ENCODE data around the gene UBL7. TPM values are rescaled to one million over a fixed set of nuclear protein-coding genes. Genes with fewer than 3 reads are reported as not detected.
"Not testable (repeated sequence)": the region's sequence is repeated elsewhere in the genome, so short reads cannot be mapped to it uniquely, and the experiment has no call there.

The UBL7 gene
- polyA plus RNA-seq, 3 donors, result 60.2 to 68.7 (median 66.8) TPM

DNA sequence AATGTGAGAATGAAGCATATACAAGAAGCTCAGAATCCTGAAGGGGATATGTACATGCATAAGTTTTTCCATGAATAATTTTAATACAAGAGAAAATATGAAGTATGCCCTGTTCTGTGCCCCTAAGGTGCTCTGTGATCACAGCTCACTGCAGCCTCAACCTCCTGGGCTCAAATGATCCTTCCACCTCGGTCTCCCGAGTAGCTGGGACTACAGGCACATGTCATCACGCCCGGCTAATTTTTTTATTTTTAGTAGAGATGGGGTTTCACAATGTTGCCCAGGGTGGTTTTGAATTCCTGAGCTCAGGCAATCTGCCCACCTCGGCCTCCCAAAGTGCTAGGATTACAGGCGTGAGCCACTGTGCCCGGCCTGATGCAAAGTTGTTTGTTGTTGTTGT, 10.7 kb upstream of the UBL7 start:
- not testable (repeated sequence) for DNase-seq (ENCODE audit: extremely low read depth in 1 of 11, low read depth in 9 of 11, low spot score in 4 of 11)

DNA sequence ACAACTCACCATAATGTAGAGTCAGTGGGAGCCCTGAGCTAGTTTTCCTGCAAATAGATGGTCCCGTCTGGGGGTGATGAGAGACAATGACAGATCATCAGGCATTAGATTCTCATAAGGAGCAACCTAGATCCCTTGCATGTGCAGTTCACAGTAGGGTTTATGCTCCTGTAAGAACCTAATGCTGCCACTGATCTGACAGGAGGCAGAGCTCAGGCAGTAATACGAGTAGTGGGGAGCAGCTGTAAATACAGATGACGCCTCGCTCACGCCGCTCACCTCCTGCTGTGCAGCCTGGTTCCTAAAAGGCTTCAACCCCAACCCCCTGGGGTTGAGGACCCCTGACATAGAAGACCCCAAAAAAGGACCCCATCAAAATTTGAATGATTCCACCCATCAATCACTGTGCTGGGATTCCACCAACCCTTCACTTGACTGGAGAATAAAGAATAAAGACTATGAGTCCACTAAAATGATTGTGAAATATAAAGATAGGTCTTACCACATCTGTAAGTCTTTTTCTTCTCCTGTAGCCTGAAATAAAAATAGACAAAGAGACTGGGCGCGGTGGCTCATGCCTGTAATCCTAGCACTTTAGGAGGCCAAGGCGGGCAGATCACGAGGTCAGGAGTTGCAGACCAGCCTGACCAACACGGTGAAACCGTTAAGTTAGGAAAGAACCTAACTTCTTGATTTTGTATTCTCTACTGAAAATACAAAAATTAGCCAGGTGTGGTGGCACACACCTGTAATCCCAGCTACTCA, 9.9 kb upstream of the UBL7 start:
- no peak for DNase-seq (ENCODE audit: extremely low read depth in 1 of 11, low read depth in 9 of 11, low spot score in 4 of 11)

DNA sequence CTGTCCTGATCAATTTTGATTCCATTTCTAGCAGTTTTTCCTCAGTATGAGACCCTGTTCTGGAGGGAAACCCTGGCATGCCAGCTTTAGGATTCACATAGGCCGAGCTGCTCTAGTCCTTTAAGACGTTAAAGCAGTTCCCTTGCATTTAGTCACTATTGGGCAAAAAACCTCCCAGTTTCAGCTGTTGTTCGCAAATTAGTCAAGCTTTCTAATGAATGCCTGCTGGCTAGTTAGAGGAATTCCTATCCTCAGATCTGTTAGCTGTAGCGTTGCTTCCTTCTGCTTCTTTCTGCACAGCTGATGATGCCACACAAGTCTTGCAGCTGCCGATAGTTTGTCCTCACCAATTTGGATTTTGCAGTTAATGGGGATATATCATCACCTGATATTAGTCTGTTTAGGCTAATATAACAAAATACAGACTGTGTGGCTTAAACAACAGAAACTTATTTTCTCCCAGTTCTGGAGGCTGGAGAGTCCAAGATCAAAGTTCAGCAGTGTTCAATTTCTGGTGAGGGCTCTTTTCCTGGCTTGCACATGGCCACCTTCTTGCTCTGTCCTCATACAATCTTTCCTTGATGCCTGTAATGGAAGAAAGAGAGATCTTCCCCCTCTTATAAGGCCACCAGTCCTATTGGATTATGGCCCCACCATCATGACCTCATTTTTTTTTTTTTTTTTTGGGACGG, 7.5 kb upstream of the UBL7 start:
- no peak for DNase-seq (ENCODE audit: extremely low read depth in 1 of 11, low read depth in 9 of 11, low spot score in 4 of 11)

DNA sequence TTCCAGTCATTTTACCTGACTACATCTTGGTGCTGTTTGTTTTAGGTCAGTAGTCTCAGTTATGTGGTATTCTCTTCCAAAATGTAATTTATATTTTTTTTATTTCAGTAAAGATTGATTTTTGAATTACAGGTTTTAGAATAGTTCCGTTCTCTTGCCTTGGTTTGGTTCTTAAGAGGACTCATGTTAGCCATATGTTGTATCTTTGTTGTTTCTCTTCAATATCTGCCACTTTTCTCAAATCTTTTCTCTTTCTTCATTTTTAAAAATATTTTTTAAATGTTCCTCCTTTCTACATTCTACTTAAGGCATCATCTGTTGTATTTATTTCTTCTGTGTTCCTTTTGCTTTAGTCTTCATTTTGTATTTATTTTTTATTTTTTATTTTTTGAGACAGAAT, 5.6 kb upstream of the UBL7 start:
- no peak for DNase-seq (ENCODE audit: extremely low read depth in 1 of 11, low read depth in 9 of 11, low spot score in 4 of 11)

DNA sequence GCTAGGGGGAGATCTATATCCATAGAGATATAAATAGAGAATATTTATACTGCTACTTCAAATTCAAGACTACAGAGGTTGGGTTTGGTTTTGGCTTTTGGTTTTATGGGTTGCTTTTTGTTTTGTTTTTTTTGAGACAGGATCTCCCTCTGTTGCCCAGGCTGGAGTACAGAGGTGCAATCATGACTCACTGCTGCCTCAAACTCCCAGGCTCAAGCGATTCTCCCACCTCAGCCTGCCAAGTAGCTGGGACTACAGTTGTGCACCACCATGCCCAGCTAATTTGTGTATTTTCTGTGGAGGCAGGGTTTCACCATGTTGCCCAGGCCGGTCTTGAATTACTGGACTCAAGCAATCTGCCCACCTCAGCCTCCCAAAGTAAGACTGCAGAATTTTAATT, 3.9 kb upstream of the UBL7 start:
- DNase-seq (ENCODE audit: extremely low read depth in 1 of 11, low read depth in 9 of 11, low spot score in 4 of 11), result no peak

DNA sequence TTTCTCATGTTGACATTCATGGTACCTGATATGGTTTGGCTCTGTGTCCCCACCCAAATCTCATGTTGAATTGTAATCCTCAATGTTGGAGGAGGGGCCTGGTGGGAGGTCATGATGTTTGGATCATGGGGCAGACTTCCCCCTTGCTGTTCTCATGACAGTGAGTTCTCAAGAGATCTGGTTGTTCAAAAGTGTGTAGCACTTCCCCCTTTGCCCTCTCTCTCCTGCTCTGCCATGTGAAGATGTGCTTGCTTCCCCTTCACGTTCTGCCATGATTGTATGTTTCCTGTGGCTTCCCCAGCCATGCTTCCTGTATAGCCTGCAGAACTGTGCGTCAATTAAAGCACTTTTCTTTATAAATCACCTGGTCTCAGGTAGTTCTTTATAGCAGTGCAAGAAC, 3.3 kb upstream of the UBL7 start:
- no peak for DNase-seq (ENCODE audit: extremely low read depth in 1 of 11, low read depth in 9 of 11, low spot score in 4 of 11)

DNA sequence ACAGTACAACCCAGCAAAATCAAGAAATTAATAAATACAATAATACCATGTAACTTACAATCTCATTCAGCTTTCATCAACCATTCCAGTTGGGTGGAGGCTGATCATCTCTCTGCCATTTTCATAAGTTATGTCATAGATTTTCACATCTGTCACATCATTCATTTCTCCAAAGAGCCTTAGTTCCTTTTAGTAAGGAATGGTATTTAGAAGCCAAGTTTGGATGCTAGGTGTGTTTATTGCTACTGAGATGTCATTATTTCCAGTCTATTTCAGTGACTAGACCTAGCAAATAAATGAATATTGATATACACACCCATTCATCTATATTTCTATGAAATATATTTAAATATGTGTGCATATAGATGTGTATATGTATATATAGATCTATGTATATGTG, 2.7 kb upstream of the UBL7 start:
- DNase-seq (ENCODE audit: extremely low read depth in 1 of 11, low read depth in 9 of 11, low spot score in 4 of 11), result no peak

DNA sequence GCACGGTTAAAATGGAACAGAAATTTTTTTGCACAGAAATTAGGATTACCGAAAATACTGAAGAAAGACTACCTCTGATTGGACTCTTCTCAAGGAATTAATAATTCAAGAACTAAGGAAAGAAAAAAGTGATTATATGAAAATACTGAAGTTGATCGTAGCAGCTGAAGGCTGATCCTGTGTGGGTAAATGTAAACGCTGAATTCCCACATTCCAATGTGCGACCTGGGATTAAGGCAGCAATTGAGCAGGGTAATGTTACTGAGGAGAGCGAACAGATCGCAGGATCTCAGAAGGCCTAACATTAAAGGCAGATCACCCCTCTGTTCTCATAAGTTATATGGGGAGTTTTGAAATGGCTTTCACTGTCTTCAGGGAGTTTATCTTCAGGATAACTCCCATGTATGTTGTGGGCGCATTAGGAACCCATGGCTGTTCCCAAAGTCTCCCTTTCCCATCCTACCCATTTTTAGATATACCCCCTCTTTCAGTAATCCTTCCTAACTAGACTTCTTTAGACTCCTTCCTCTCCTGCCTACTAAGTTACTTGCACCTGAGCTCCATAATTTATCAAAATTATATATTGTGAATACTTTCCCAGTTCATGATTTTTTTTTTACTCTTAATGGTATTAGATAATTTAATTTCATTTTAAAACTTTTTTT, 1.0 kb upstream of the UBL7 start:
- DNase-seq (ENCODE audit: extremely low read depth in 1 of 11, low read depth in 9 of 11, low spot score in 4 of 11), result peak in 1 of 11 donors; percentile 17

DNA sequence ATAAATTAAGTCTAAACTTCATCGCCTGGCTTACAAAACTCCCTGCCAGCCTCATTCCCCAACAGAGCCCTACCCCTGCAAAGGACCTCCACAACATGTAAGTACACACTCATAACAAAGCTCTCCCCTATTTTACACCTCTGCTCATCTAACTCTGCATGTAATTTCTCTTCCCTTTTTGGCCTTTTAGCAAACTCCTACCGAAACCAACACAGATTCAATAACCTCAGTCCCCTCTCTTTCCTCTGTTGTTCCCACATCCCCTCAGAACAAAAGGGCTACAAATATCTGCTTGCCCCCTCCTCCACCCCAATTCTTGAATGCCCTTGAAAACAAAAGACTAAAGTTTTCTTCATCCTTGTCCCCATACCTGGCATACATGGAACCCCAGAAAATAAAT, 662 bp downstream of the UBL7 start:
- no peak for DNase-seq (ENCODE audit: extremely low read depth in 1 of 11, low read depth in 9 of 11, low spot score in 4 of 11)

DNA sequence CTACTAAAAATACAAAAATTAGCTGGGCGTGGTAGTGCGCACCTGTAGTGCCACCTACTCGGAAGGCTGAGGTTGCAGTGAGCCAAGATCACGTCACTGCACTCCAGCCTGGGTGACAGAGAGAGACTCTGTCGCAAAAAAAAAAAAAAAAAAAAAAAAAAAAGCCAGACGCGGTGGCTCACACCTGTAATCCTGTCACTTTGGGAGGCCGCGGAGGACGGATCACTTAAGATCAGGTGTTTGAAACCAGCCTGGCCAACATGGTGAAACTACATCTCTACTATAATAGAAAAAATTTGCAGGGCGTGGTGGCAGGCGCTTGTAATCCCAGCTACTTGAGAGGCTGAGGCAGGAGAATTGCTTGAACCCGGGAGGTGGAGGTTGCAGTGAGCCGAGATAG, 1.2 kb downstream of the UBL7 start:
- DNase-seq (ENCODE audit: extremely low read depth in 1 of 11, low read depth in 9 of 11, low spot score in 4 of 11), result not testable (repeated sequence)

DNA sequence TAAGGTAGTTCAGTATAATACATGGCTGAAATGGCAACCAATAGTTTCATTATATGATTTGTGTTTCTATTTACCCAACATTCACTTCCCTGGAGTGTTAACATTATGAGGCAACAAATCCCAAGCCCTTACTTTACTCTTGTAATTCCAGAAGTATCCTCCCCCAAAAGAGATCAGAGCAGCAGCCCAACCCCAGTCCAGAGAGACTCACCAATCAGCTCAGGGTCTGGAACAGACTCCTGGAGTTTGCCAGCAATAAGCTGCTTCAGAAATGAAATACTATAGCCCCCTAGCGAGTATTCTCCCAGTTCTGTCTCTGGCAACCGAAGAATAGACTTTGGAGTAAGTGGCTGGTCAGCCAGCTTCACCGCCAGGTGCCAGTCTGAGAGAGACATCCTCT, 2.5 kb downstream of the UBL7 start:
- DNase-seq (ENCODE audit: extremely low read depth in 1 of 11, low read depth in 9 of 11, low spot score in 4 of 11), result no peak

DNA sequence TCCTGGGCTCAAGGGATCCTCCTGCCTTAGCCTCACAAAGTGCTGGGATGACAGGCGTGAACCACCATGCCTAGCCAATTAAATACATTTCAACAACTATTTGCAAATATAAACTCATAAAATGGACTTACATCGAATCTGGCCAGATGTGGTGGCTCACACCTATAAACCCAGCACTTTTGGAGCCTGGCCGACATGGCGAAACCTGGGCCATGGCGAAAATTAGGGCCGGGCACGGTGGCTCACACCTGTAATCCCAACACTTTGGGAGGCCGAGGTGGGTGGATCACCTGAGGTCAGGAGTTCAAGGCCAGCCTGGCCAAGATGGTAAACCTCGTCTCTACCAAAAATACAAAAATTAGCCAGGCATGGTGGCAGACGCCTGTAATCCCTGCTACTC, 3.9 kb downstream of the UBL7 start:
- not testable (repeated sequence) for DNase-seq (ENCODE audit: extremely low read depth in 1 of 11, low read depth in 9 of 11, low spot score in 4 of 11)

DNA sequence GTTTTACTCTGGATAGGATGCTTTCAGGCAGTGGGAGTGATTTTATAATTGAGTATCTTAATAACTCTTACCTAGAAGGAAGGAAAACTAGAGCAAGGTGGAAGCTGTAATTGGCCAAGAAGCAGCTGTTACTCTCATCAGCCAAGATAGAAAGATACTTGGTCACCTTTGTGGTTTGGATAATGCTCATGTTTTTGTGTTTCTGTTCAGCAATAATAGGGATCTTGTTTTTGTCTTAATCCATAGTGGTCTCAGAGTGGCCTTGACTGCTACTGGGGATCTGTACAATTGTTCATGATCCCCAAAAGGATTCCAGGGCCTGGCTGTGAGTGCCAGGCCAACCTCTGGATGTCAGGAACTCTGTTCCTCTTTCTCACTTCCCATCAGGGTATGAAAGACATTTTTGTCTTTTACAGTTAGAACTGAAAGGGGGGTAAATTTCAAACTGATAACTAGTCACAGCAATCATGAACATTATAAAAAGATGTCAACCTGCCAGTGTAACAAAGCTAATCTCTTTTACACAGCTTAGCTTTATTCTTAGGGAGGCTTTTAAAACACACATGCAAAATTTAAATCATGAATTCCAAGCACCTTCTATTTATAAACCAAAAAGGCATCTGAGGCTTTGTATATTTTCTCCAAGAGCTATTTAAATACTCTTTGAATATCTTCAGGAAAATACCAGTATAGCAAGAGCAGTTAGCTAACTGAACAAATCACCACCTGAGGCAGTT, 6.0 kb downstream of the UBL7 start:
- DNase-seq (ENCODE audit: extremely low read depth in 1 of 11, low read depth in 9 of 11, low spot score in 4 of 11), result no peak

DNA sequence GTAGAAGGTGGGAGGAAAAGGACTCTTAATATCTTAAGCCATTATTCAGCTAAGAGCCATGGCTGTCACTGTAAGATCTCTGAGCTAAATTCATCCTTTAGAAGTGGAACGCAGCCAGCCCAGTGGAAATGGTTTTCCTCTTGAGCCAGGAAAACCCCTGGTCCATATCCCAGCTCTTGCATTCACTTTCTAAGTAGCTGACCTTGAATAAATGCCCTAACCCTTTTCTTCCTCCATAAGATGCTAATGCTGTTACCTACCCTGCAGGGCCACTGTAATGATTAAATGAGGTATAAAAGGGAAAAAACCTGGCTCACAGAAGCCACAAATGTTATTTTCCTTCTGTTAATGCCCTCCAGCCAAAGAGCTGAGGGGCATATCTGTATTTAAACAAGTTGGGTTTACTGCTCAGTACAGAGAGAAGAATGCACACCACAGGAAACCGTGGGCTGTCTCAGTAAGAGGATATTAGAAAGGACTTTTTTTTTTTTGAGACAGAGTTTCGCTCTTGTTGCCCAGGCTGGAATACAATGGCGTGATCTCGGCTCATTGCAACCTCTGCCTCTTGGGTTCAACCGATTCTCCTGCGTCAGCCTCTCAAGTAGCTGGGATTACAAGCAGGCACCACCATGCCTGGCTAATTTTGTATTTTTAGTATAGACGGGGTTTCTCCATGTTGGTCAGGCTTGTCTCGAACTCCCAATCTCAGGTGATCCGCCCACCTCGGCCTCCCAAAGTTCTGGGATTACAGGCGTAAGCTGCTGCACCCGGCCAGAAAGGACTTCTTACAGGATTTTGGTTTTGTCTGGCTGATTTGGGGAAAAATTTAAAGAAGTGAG, 6.8 kb downstream of the UBL7 start:
- DNase-seq (ENCODE audit: extremely low read depth in 1 of 11, low read depth in 9 of 11, low spot score in 4 of 11), result no peak

DNA sequence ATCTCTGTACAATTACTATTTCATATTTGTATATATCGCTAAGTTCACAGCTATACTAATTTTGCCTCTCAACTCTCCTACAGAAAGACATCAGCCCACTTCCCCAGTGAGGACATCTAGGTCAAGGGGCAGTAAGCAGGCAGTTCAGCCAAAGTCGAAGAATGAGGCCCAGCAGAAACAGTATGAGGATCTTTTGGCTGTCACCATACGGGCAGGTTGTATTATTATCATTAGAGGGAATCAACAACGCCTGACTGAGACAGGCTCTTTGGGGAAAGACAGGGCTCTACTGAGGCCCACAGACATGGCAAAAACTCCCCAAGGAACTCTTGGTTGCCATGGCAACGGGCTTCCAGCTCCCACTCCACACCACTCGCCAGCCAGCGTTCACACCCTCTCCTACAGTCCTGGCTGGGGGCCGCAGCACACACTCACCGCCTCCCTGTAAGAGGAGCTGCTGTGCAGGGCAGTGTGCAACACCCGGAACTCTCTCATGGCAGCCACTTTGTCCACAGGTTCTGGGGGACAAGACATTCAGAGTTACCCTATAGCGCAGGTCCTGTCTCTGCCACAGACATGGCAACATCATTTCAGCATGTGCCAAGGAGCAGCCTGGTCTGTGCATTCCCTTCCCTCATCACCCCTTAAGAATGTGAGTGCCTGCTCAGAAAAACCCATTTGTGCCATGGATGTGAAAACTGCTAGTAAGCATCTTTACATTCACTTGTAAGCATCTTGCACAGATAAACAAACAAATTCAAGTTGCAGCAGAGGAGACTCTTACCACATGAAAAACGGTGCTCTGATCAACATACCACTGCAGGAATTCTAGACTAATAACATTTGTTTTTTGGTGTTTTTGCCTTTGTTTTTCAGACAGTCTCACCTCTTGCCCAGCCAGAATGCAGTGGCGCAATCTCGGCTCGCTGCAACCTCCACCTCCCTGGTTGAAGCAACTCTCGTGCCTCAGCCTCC, 8.8 kb downstream of the UBL7 start:
- DNase-seq (ENCODE audit: extremely low read depth in 1 of 11, low read depth in 9 of 11, low spot score in 4 of 11), result no peak

DNA sequence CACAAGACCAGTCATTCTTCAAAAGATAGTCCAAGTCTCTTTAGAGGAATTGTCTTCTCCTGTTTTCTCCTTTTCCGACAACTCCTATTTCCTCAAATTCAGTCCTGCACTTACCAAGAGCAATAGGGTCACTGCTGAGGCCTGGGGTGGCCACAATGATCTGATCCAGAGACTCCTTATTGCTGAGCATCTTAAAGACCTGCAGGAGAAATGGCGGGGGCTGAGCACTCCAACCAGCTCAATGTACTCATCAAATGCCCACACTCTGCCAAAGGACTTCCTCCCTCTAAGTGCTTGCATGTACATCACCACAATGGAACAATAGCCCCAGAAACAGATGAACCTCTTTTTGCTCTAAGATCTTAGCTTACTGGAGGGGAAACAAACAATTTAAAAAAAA, 9.6 kb downstream of the UBL7 start:
- DNase-seq (ENCODE audit: extremely low read depth in 1 of 11, low read depth in 9 of 11, low spot score in 4 of 11), result no peak

DNA sequence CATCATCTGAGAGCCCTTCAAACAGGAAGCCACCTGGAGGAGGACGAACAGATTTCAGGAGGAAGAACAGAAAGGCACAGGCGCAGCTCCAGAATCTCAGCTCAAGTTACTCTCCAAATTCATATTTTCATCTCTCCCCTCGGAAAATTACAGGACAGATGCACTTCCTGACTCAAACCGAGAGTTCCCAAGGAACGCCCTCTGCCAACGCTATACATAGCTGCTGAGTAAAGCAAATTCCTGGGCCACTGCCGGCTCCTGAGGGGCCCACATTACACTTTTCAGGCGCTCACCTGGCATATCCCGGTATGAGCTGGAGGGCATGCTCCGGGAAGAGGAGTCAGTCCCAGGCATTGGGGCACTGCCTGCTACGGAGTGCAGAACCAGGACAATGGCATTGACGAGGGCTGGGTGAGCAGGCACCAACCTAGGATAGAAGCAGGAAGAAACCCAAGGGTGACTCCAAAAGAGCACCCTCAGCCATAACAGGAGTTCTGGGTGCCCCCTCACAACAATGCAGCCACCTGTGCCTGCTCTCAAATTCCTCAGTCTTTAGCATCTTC, 11.2 kb downstream of the UBL7 start:
- DNase-seq (ENCODE audit: extremely low read depth in 1 of 11, low read depth in 9 of 11, low spot score in 4 of 11), result no peak
